Gastrocnemius medialis (tissue), 4 donors: ENCODE data around the gene ZMYM2.
"Not testable (repeated sequence)": the region's sequence is repeated elsewhere in the genome, so short reads cannot be mapped to it uniquely, and the experiment has no call there.

Experiments used
- CTCF ChIP-seq, 5 experiments: fragments of 450-650 bp in 3 of 5; fragments of 200-600 bp in 2 of 5; sonication (generic) in 2 of 5; IDR thresholded peaks in 4 of 5; conservative IDR thresholded peaks in 1 of 5; 1 replicate in 4 of 5; 2 replicates in 1 of 5; pipeline ENCODE4 v1.5.1; 2016 to 2019; ENCODE audit warnings: antibody characterized with exemption in 5 of 5, mild to moderate bottlenecking in 3 of 5, moderate library complexity in 3 of 5
- POLR2A ChIP-seq, 2 donors: fragments of 450-650 bp; IDR thresholded peaks; one replicate each; pipeline ENCODE4 v1.6.1; 2017; ENCODE audit warnings: antibody characterized with exemption in 2 of 2, mild to moderate bottlenecking in 2 of 2, moderate library complexity in 2 of 2

GRCh38 chr13:20042603-20043002 is 84.1 kb downstream of the ZMYM2 start:
- not testable (repeated sequence) for TF ChIP-seq CTCF (IDR thresholded peaks at IDR 0.05 in 4 of 5, conservative IDR thresholded peaks at IDR 0.05 in 1 of 5); POLR2A (IDR thresholded peaks at IDR 0.05)
